GM12892 (cell line): ENCODE measurements around the gene TMC7.

Experiments
- POLR2A ChIP-seq: IDR thresholded peaks from 2 replicates; pipeline ENCODE4 v1.6.1; 2011; ENCODE audit warnings: low read depth, low read length, control low read depth
- POLR2AphosphoS5 ChIP-seq: IDR thresholded peaks from 2 replicates; pipeline ENCODE4 v1.6.1; 2011; ENCODE audit warnings: low read depth, low read length, control low read depth
- TAF1 ChIP-seq: IDR thresholded peaks from 2 replicates; pipeline ENCODE4 v1.6.1; 2011; ENCODE audit warnings: low read depth, mild to moderate bottlenecking, control low read depth, low read length, borderline replicate concordance

GRCh38 chr16:18942061-18942460 lies 41.7 kb upstream of the TMC7 start:
- no peak for TF ChIP-seq POLR2AphosphoS5
- no peak for TF ChIP-seq POLR2A
- TF ChIP-seq TAF1, result no peak
